ENCODE data around the gene TOPBP1.
"Not testable (repeated sequence)": the region's sequence is repeated elsewhere in the genome, so short reads cannot be mapped to it uniquely, and the experiment has no call there.

The TOPBP1 gene

GRCh38 chr3:133562376-133562775 lies 99.4 kb downstream of the TOPBP1 start:
- H3K9me3 ChIP-seq (ENCODE audit: insufficient read depth, low read depth, low read length), result no peaks in the 10 kb centered on the region
- no peak overlapping the region for H3K27ac ChIP-seq (ENCODE audit: low read length)
- no peaks in the 10 kb centered on the region for H3K36me3 ChIP-seq (ENCODE audit: insufficient read depth, low read depth, low read length)
- no peak overlapping the region for H3K9ac ChIP-seq (ENCODE audit: low read depth, low read length)
- no peaks in the 10 kb centered on the region for H3K27me3 ChIP-seq (ENCODE audit: insufficient read depth, low read length)
- no peaks in the 10 kb centered on the region for H3K4me1 ChIP-seq (ENCODE audit: insufficient read depth, low read length)
- H3K4me3 ChIP-seq (ENCODE audit: low read length), result no peak overlapping the region

GRCh38 chr3:133561679-133562078 lies 100.1 kb downstream of the TOPBP1 start:
- Histone ChIP-seq H3K27me3 (ENCODE audit: insufficient read depth, low read length) (no peaks in the 10 kb centered on the region), H3K4me3 (ENCODE audit: low read length) (no peak overlapping the region), H3K36me3 (ENCODE audit: insufficient read depth, low read depth, low read length) (no peaks in the 10 kb centered on the region), H3K9me3 (ENCODE audit: insufficient read depth, low read depth, low read length) (no peaks in the 10 kb centered on the region), H3K9ac (ENCODE audit: low read depth, low read length) (no peak overlapping the region), H3K27ac (ENCODE audit: low read length) (no peak overlapping the region), H3K4me1 (ENCODE audit: insufficient read depth, low read length) (no peaks in the 10 kb centered on the region)

DNA sequence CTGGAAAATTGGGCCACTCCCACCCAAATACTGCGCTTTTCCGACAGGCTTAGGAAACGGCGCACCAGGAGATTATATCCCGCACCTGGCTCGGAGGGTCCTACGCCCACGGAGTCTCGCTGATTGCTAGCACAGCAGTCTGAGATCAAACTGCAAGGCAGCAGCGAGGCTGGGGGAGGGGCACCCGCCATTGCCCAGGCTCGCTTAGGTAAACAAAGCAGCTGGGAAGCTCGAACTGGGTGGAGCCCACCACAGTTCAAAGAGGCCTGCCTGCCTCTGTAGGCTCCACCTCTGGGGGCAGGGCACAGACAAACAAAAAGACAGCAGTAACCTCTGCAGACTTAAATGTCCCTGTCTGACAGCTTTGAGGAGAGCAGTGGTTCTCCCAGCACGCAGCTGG lies 110.2 kb downstream of the TOPBP1 start:
- H3K27ac ChIP-seq (ENCODE audit: low read length); H3K9me3 ChIP-seq (ENCODE audit: insufficient read depth, low read depth, low read length); H3K36me3 ChIP-seq (ENCODE audit: insufficient read depth, low read depth, low read length); H3K9ac ChIP-seq (ENCODE audit: low read depth, low read length); H3K4me3 ChIP-seq (ENCODE audit: low read length); H3K4me1 ChIP-seq (ENCODE audit: insufficient read depth, low read length); H3K27me3 ChIP-seq (ENCODE audit: insufficient read depth, low read length): not testable (repeated sequence)
